ENCODE results near the gene CNPY4. TPM values are rescaled to one million over a fixed set of nuclear protein-coding genes. Genes with fewer than 3 reads are reported as not detected.

The CNPY4 gene
- total and polyA plus RNA-seq, 10 of the 15 experiments (the other 5 are each of a cell fraction or from before 2014, with no cell fraction given): 2.5 to 9.2 (median 6.8) TPM

DNA sequence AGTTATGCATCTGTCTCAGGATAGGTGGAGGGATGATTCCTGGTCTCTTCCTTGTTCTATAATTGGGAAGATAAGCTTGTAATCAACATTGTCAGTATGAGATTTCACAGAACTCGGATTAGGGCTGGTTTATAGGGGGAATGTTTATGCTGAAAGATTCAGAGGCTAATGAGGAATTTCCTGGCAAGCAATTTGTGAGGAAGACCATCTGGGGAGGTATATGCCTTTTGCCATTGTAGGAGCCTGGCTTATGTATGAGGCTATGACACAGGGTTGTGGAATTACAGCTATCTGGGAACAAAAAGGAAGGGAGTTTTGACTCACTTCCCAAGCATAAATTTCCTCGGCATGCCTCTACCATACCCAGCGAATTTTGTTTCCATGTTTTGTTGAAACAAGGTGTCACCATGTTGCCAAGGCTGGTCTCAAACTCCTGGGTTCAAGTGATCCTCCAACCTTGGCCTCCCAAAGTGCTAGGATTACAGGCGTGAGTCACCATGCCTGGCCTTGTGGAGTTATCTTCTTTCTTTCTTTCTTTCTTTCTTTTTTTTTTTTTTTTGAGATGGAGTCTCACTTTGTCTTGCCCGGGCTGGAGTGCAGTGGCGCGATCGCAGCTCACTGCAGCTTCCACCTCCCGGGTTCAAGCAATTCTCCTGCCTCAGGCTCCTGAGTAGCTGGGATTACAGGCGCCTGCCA, 32.2 kb upstream of the CNPY4 start:
- H3K4me1 ChIP-seq (ENCODE audit: control insufficient read depth, insufficient read depth, low read length): peaks cover 11% of the 10 kb centered on the region
- H3K9ac ChIP-seq (ENCODE audit: control insufficient read depth, insufficient read depth, low read length): no peak overlapping the region
- ATAC-seq (no peak), FAIRE-seq (no peak), DNase-seq (ENCODE audit: low read depth, low spot score) (no peak)
- intact Hi-C loops (cut with micrococcal nuclease; ENCODE audit: unreplicated experiment): loop anchor here (10.0 kb wide), 1 partner anchor 172 kb away; the partner anchor contains the start of gene TRIM4
- ChIA-PET POLR2A (interaction anchor here (0.6 to 0.9 kb wide), 2 partner anchors 55 to 62 kb away, joined by 3 read pairs; no protein-coding TSS in a partner anchor), CTCF (interaction anchor here (0.6 to 1.3 kb wide), 3 partner anchors 39 to 343 kb away, joined by 3 read pairs; partner anchors contain the start of gene MEPCE), SMC1A (ENCODE audit: uncharacterized antibody, unreplicated experiment) (no interaction called here), RAD21 (ENCODE audit: unreplicated experiment) (interaction anchor here (1.0 kb wide), 1 partner anchor 14 kb away, joined by 7 read pairs; the partner anchor contains the start of genes AP4M1 and MCM7)
- H3K4me2 ChIP-seq (ENCODE audit: control insufficient read depth, insufficient read depth): no peak overlapping the region
- H4K20me1 ChIP-seq (ENCODE audit: control insufficient read depth, insufficient read depth): no peaks in the 10 kb centered on the region
- no peak overlapping the region for H3K27ac ChIP-seq (ENCODE audit: control insufficient read depth, insufficient read depth)
- H3K36me3 ChIP-seq (ENCODE audit: control insufficient read depth in 2 of 2, insufficient read depth in 2 of 2, low read length in 1 of 2): peaks cover under 1 to 17% of the 10 kb centered on the region in 2 experiments
- H2AFZ ChIP-seq (ENCODE audit: control insufficient read depth, low read depth, low read length): no peak overlapping the region
- BruUV-seq (replicated peaks): no TSS peak
- in situ Hi-C loops (cut with MboI): no loop called here
- H3K9me3 ChIP-seq (replicated peaks; ENCODE audit: control insufficient read depth, insufficient read depth, low read length): no peaks in the 10 kb centered on the region
- peaks cover 10% of the 10 kb centered on the region for H3K79me2 ChIP-seq (ENCODE audit: control insufficient read depth, insufficient read depth, low read length)
- TF ChIP-seq KLF5 (IDR thresholded peaks at IDR 0.05; ENCODE audit: partially characterized antibody) (no peak), HDAC6 (IDR thresholded peaks at IDR 0.05; ENCODE audit: unreplicated experiment) (no peak), RCOR1 (conservative IDR thresholded peaks at IDR 0.05; ENCODE audit: low read depth, low read length) (no peak)
- no peak overlapping the region for H3K4me3 ChIP-seq
- no peaks in the 10 kb centered on the region for H3K27me3 ChIP-seq (replicated peaks in 1 of 2; ENCODE audit: control insufficient read depth in 2 of 2, insufficient read depth in 2 of 2, low read length in 1 of 2)
- WGBS (ENCODE audit: insufficient coverage, insufficient replicate concordance, low lambda C conversion rate, missing lambda C conversion rate): 82% methylated on average over 10 of the region's 10 CpGs

DNA sequence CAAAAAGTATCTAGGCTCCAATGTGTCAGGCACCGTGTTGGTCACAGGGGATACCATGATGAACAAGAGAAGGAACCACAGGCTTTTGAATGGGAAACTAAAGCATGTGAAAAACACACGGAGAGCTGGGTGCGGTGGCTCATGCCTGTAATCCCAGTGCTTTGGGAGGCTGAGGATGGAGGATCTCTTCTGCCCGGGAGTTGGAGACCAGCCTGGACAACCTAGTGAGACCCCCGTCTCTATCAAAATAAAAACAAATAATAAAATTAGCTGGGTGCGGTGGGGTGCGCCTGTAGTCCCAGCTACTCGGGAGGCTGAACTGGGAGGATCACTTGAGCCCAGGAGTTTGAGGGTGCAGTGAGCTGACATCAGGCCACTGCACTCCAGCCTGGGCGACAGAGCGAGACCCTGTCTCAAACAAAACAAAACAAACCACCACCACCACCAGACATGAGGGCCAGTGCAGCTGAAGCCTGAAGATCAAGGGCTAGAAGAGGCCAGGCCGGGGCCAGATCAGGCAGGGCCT, 31.3 kb upstream of the CNPY4 start:
- Histone ChIP-seq H3K36me3 (ENCODE audit: control insufficient read depth in 2 of 2, insufficient read depth in 2 of 2, low read length in 1 of 2) (peaks cover 8 to 24% of the 10 kb centered on the region in 2 experiments), H3K9me3 (replicated peaks; ENCODE audit: control insufficient read depth, insufficient read depth, low read length) (no peaks in the 10 kb centered on the region), H3K4me3 (peak overlapping the region; percentile 92), H3K27me3 (replicated peaks in 1 of 2; ENCODE audit: control insufficient read depth in 2 of 2, insufficient read depth in 2 of 2, low read length in 1 of 2) (no peaks in the 10 kb centered on the region), H3K9ac (ENCODE audit: control insufficient read depth, insufficient read depth, low read length) (peak overlapping the region; percentile 90), H3K4me2 (ENCODE audit: control insufficient read depth, insufficient read depth) (peak overlapping the region; percentile 100), H3K27ac (ENCODE audit: control insufficient read depth, insufficient read depth) (peak overlapping the region; percentile 84), H3K79me2 (ENCODE audit: control insufficient read depth, insufficient read depth, low read length) (peaks cover 10% of the 10 kb centered on the region), H2AFZ (ENCODE audit: control insufficient read depth, low read depth, low read length) (peak overlapping the region; percentile 91), H3K4me1 (ENCODE audit: control insufficient read depth, insufficient read depth, low read length) (peaks cover 6% of the 10 kb centered on the region), H4K20me1 (ENCODE audit: control insufficient read depth, insufficient read depth) (no peaks in the 10 kb centered on the region)
- 68% methylated on average over 11 of the region's 11 CpGs for WGBS (ENCODE audit: insufficient coverage, insufficient replicate concordance, low lambda C conversion rate, missing lambda C conversion rate)
- in situ Hi-C loops (cut with MboI) (no loop called here), intact Hi-C loops (cut with micrococcal nuclease; ENCODE audit: unreplicated experiment) (loop anchor here (10.0 kb wide), 1 partner anchor 173 kb away; the partner anchor contains the start of gene TRIM4)
- ATAC-seq: peak; percentile 9
- ChIA-PET POLR2A (interaction anchor here (0.5 to 3.9 kb wide), 7 partner anchors 13 to 1054 kb away, joined by 3 to 39 read pairs (median 5); partner anchors contain the start of genes AP4M1, MBLAC1 and MCM7), RAD21 (ENCODE audit: unreplicated experiment) (interaction anchor here (1.0 kb wide), 1 partner anchor 13 kb away, joined by 7 read pairs; the partner anchor contains the start of genes AP4M1 and MCM7), SMC1A (ENCODE audit: uncharacterized antibody, unreplicated experiment) (interaction anchor here (0.7 kb wide), 1 partner anchor 14 kb away, joined by 3 read pairs; the partner anchor contains the start of gene AP4M1), CTCF (interaction anchor here (0.8 to 1.1 kb wide), 5 partner anchors 14 to 175 kb away, joined by 3 to 4 read pairs (median 3); partner anchors contain the start of genes AP4M1, MCM7 and ZSCAN21)
- no peak for FAIRE-seq
- TF ChIP-seq MTA3 (IDR thresholded peaks at IDR 0.05; ENCODE audit: borderline replicate concordance, low read length) (no peak), BCL11A (IDR thresholded peaks at IDR 0.05; ENCODE audit: low read depth, low read length) (no peak), NR2F1 (conservative IDR thresholded peaks at IDR 0.05) (no peak), NBN (IDR thresholded peaks at IDR 0.05) (no peak), SMARCA5 (IDR thresholded peaks at IDR 0.05) (no peak), CREB1 (IDR thresholded peaks at IDR 0.05; ENCODE audit: low read depth) (no peak)
- TF ChIP-seq, protein P1, sequence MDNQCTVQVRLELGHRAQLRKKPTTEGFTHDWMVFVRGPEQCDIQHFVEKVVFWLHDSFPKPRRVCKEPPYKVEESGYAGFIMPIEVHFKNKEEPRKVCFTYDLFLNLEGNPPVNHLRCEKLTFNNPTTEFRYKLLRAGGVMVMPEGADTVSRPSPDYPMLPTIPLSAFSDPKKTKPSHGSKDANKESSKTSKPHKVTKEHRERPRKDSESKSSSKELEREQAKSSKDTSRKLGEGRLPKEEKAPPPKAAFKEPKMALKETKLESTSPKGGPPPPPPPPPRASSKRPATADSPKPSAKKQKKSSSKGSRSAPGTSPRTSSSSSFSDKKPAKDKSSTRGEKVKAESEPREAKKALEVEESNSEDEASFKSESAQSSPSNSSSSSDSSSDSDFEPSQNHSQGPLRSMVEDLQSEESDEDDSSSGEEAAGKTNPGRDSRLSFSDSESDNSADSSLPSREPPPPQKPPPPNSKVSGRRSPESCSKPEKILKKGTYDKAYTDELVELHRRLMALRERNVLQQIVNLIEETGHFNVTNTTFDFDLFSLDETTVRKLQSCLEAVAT (IDR thresholded peaks at IDR 0.05): peak; percentile 69
- DNase-seq (ENCODE audit: low read depth, low spot score): no peak
- BruUV-seq (replicated peaks): no TSS peak

Measured in GM12878 (cell line).